ENCODE data around the gene TEC. TPM values are rescaled to one million over a fixed set of nuclear protein-coding genes. Genes with fewer than 3 reads are reported as not detected.

Gene TEC
- total RNA-seq, 2 experiments from 2014 or later = 3.6 to 4.2 TPM

DNA sequence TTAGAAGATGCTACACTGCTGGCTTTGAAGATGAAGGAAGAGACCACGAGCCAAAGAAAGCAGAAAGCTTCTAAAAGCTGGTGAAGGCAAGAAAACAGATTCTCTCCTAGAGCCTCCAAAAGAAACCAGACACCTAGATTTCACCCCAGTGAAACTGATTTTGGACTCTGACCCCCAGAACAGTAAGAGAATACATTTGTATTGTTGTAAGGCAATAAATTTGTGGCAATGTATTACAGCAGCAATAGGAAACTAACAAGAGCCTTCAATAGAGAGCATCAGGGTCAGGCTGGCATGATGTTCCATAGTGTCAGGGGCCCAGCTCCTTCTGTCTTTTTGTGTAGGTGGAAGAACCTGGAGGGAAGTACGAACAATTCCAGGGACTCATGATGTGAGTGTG, 6.0 kb upstream of the TEC start:
- no peak for DNase-seq
- intact Hi-C loops (cut with micrococcal nuclease) = no loop called here
- Mint-ChIP-seq H3K4me3 (no peak overlapping the region), H3K27me3 (peaks cover 3% of the 10 kb centered on the region), H3K9me3 (peaks cover 5% of the 10 kb centered on the region), H3K27ac (no peak overlapping the region), H3K4me1 (ENCODE audit: low read depth) (peaks cover 6% of the 10 kb centered on the region), H3K36me3 (ENCODE audit: low read depth) (peaks cover 8% of the 10 kb centered on the region)
- no peak for TF ChIP-seq CTCF (IDR thresholded peaks at IDR 0.05)
- peak; percentile 12 for ATAC-seq
- POLR2A ChIA-PET = no interaction called here
- CTCF ChIA-PET = interaction anchor here (1.1 to 2.2 kb wide), 9 partner anchors 9 to 146 kb away, joined by 3 to 8 read pairs (median 4); partner anchors contain the start of gene TXK

- intact Hi-C loops (cut with micrococcal nuclease) = no loop called here
- CTCF ChIA-PET = interaction anchor here (0.6 to 2.2 kb wide), 19 partner anchors 10 to 161 kb away, joined by 3 to 8 read pairs (median 4); partner anchors contain the start of gene TXK
Observed at GRCh38 chr4:48275247-48275646, 5.6 kb upstream of the TEC start.

DNA sequence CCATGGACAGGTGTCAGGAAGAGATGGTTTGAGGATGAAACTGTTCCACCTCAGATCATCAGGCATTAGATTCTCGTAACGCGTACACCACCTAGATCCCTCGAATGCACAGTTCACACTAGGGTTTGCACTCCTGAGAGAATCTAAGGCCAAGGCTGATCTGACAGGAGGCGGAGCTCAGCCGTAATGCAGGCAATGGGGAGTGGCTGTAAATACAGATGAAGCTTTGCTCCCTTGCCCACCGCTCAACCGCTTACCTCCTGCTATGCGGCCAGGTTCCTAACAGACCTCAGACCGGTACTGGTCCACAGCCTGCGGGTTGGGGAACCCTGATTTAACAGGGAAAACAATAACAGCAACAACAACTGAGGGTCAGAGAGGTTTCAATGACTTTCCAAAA, 2.0 kb upstream of the TEC start:
- no peak for ATAC-seq
- H3K4me3 Mint-ChIP-seq = no peak overlapping the region
- H3K4me1 Mint-ChIP-seq (ENCODE audit: low read depth) = peaks cover 15% of the 10 kb centered on the region
- CTCF ChIA-PET = interaction anchor here (1.7 kb wide), 1 partner anchor 143 kb away, joined by 4 read pairs; no protein-coding TSS in a partner anchor
- TF ChIP-seq CTCF (IDR thresholded peaks at IDR 0.05) = no peak
- H3K27me3 Mint-ChIP-seq = no peaks in the 10 kb centered on the region
- peaks cover 3% of the 10 kb centered on the region for H3K36me3 Mint-ChIP-seq (ENCODE audit: low read depth)
- no peak overlapping the region for H3K27ac Mint-ChIP-seq
- POLR2A ChIA-PET = interaction anchor here (1.4 kb wide), 1 partner anchor 145 kb away, joined by 3 read pairs; no protein-coding TSS in a partner anchor
- intact Hi-C loops (cut with micrococcal nuclease) = loop anchor here (5.0 kb wide), 1 partner anchor 144 kb away; no protein-coding TSS in a partner anchor
- no peaks in the 10 kb centered on the region for H3K9me3 Mint-ChIP-seq
- DNase-seq = no peak

More at GRCh38 chr4:48275247-48275646, 5.6 kb upstream of the TEC start:
- DNase-seq = peak; percentile 18
- peaks cover 2% of the 10 kb centered on the region for H3K27me3 Mint-ChIP-seq
- peaks cover 10% of the 10 kb centered on the region for H3K4me1 Mint-ChIP-seq (ENCODE audit: low read depth)
- peaks cover 5% of the 10 kb centered on the region for H3K9me3 Mint-ChIP-seq
- peak; percentile 57 for ATAC-seq
- no peak overlapping the region for H3K27ac Mint-ChIP-seq
- POLR2A ChIA-PET = no interaction called here
- no peak overlapping the region for H3K4me3 Mint-ChIP-seq
- peaks cover 8% of the 10 kb centered on the region for H3K36me3 Mint-ChIP-seq (ENCODE audit: low read depth)
- peak; percentile 61 for TF ChIP-seq CTCF (IDR thresholded peaks at IDR 0.05)

DNA sequence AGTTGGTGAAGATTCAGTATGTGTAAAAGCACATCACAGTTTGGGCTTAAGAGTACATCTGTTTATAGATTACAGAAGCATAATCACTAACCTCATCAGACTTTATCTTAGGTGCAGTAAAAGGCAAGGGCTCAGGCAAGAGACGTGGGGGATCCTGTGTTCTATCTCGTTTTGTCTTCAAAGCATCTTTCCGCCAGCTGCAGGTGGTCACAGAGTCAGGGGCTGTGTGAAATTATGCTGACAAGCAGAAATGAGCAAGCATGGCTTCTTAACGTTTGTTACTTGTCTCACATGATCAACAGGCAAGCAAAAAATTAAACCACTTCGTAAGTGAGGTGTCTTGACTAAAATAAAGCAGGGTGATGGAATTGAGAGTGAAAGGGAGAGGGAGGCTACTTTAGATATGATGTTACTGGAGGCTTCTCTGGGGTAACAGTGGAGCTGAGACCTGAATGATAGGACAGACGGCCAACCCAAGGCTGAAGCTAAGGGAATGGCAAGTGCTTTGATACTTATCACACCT, 1.4 kb upstream of the TEC start:
- TF ChIP-seq CTCF (IDR thresholded peaks at IDR 0.05) = no peak
- ATAC-seq (no peak), DNase-seq (peak; percentile 9)
- CTCF ChIA-PET = interaction anchor here (0.9 to 1.7 kb wide), 6 partner anchors 19 to 143 kb away, joined by 3 to 4 read pairs (median 3); no protein-coding TSS in a partner anchor
- Mint-ChIP-seq H3K27me3 (no peaks in the 10 kb centered on the region), H3K9me3 (no peaks in the 10 kb centered on the region), H3K36me3 (ENCODE audit: low read depth) (peaks cover 3% of the 10 kb centered on the region), H3K27ac (peak overlapping the region; percentile 62), H3K4me1 (ENCODE audit: low read depth) (peaks cover 15% of the 10 kb centered on the region), H3K4me3 (peak overlapping the region; percentile 88)
- intact Hi-C loops (cut with micrococcal nuclease) = loop anchor here (5.0 kb wide), 1 partner anchor 144 kb away; no protein-coding TSS in a partner anchor
- POLR2A ChIA-PET = interaction anchor here (1.0 to 1.4 kb wide), 2 partner anchors 71 to 144 kb away, joined by 3 read pairs; no protein-coding TSS in a partner anchor

- CTCF ChIA-PET = interaction anchor here (0.9 to 1.7 kb wide), 6 partner anchors 20 to 142 kb away, joined by 3 to 4 read pairs (median 3); no protein-coding TSS in a partner anchor
- Mint-ChIP-seq H3K27ac (peak overlapping the region; percentile 90), H3K9me3 (no peaks in the 10 kb centered on the region), H3K36me3 (ENCODE audit: low read depth) (peaks cover 3% of the 10 kb centered on the region), H3K4me1 (ENCODE audit: low read depth) (peaks cover 15% of the 10 kb centered on the region), H3K27me3 (no peaks in the 10 kb centered on the region), H3K4me3 (peak overlapping the region; percentile 88)
- no peak for TF ChIP-seq CTCF (IDR thresholded peaks at IDR 0.05)
- DNase-seq (no peak), ATAC-seq (no peak)
- intact Hi-C loops (cut with micrococcal nuclease) = loop anchor here (5.0 kb wide), 1 partner anchor 143 kb away; no protein-coding TSS in a partner anchor
- POLR2A ChIA-PET = interaction anchor here (1.0 kb wide), 1 partner anchor 72 kb away, joined by 3 read pairs; no protein-coding TSS in a partner anchor
Observed at GRCh38 chr4:48270523-48270897, 872 bp upstream of the TEC start.
